ENCODE measurements around the gene POTEG.
"Not testable (repeated sequence)": the region's sequence is repeated elsewhere in the genome, so short reads cannot be mapped to it uniquely, and the experiment has no call there.

The POTEG gene

GRCh38 chr14:19434241-19434640 lies at the start of gene POTEG:
Gene POTEG, minus strand, starts transcription at chr14:19434341. Its CDS starts 52 bp downstream, at chr14:19434289.
- not testable (repeated sequence) for DNase-seq

GRCh38 chr14:19482093-19482492 lies 48.0 kb upstream of the POTEG start:
- not testable (repeated sequence) for DNase-seq

GRCh38 chr14:19481421-19481820 lies 47.3 kb upstream of the POTEG start:
- not testable (repeated sequence) for DNase-seq

GRCh38 chr14:19480491-19480890 lies 46.4 kb upstream of the POTEG start:
- DNase-seq = not testable (repeated sequence)

- not testable (repeated sequence) for DNase-seq
Observed at GRCh38 chr14:19445761-19446160, 11.6 kb upstream of the POTEG start.

- DNase-seq = not testable (repeated sequence)
Observed at GRCh38 chr14:19439826-19440225, 5.7 kb upstream of the POTEG start.

GRCh38 chr14:19439219-19439618 lies 5.1 kb upstream of the POTEG start:
- not testable (repeated sequence) for DNase-seq

- not testable (repeated sequence) for DNase-seq
Observed at GRCh38 chr14:19437126-19437443, 2.9 kb upstream of the POTEG start.

GRCh38 chr14:19436311-19437125 lies 2.4 kb upstream of the POTEG start:
- not testable (repeated sequence) for DNase-seq

- DNase-seq = not testable (repeated sequence)
Observed at GRCh38 chr14:19435852-19436251, 1.7 kb upstream of the POTEG start.

- not testable (repeated sequence) for DNase-seq
Observed at GRCh38 chr14:19434891-19435290, 750 bp upstream of the POTEG start.

- DNase-seq = not testable (repeated sequence)
Observed at GRCh38 chr14:19433765-19434164, 376 bp downstream of the POTEG start.

GRCh38 chr14:19408519-19408918 lies 25.6 kb downstream of the POTEG start:
- not testable (repeated sequence) for DNase-seq

- not testable (repeated sequence) for DNase-seq
Observed at GRCh38 chr14:19402097-19402496, 32.0 kb downstream of the POTEG start.

- not testable (repeated sequence) for DNase-seq
Observed at GRCh38 chr14:19394727-19395126, 39.4 kb downstream of the POTEG start.

- DNase-seq = peak; percentile 18
Observed at GRCh38 chr14:19390230-19390629, 43.9 kb downstream of the POTEG start.

- not testable (repeated sequence) for DNase-seq
Observed at GRCh38 chr14:19388741-19389140, 45.4 kb downstream of the POTEG start.

- DNase-seq = not testable (repeated sequence)
Observed at GRCh38 chr14:19386996-19387395, 47.1 kb downstream of the POTEG start.

GRCh38 chr14:19386309-19386708 lies 47.8 kb downstream of the POTEG start:
- DNase-seq = not testable (repeated sequence)

GRCh38 chr14:19384088-19384781 lies 49.9 kb downstream of the POTEG start:
- not testable (repeated sequence) for DNase-seq

GRCh38 chr14:19383008-19383584 lies 51.0 kb downstream of the POTEG start:
- DNase-seq = not testable (repeated sequence)

GRCh38 chr14:19380137-19380536 lies 54.0 kb downstream of the POTEG start:
- not testable (repeated sequence) for DNase-seq

- not testable (repeated sequence) for DNase-seq
Observed at GRCh38 chr14:19374451-19374903, 59.7 kb downstream of the POTEG start.
